Measurements from ENCODE around the gene ANKUB1.
A peak's percentile ranks its signal among the peaks of the same experiment; 100 is the strongest.

The ANKUB1 gene

DNA sequence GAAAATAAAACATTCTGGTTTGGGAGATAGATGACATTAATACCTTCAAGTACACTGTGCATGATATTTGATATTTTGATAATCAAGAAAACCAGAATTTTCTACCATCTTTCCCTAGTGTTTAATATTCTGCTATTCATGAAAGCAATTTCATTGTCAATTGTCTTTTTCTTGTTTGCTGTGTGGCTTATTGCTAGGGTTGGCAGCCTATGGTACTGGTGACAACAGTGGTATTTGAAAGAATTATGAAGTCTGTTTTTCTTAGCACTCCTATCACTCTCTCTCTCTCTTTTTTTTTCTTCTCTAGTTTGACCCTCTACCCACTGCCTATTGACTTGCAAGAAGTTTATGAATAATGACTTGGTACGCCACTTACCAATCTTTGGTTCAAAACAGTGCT is 36.0 kb upstream of the ANKUB1 start:
- no peak for TF ChIP-seq Cebpa-rat (IDR thresholded peaks at IDR 0.05)
- peaks cover 0 to 50% (median 0%) of the 10 kb centered on the region in 10 experiments; a peak in 3 of 20 replicates for H3K4me1 ChIP-seq
- no peaks in the 10 kb centered on the region for H3K27me3 ChIP-seq
- H4K20me1 ChIP-seq = peaks cover 0 to 90% (median 18%) of the 10 kb centered on the region in 11 experiments; a peak in 14 of 22 replicates
- no peak overlapping the region for H3K4me3 ChIP-seq
- H3K9me3 ChIP-seq (replicated peaks in 1 of 11) = peaks cover 51 to 75% (median 66%) of the 10 kb centered on the region in 11 experiments
- no peak overlapping the region for H3K27ac ChIP-seq
- H3K9ac ChIP-seq = no peak overlapping the region
- peak overlapping the region in 2 of 11 experiments; percentile 56 to 65; a peak in 2 of 22 replicates for H3K4me2 ChIP-seq
- peaks cover 23 to 92% (median 46%) of the 10 kb centered on the region in 11 experiments for H3K36me3 ChIP-seq

DNA sequence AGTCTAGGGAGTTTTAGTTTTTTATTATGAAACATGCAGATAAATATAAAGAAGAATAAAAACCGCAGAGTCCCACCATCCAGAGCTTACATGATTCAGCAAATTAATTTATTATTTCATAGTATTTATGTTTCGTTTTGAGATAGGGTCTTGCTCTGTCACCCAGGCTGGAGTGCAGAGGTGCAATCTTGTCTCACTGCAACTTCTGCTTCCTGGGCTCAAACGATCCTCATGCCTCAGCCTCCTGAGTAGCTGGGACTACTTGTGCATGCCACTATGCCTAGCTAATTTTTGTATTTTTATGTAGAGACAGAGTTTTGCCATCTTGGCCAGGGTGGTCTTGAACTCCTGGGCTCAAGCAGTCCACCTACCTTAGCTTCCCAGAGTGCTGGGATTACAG is 34.3 kb upstream of the ANKUB1 start:
- Histone ChIP-seq H4K20me1 (peaks cover 0 to 93% (median 18%) of the 10 kb centered on the region in 11 experiments; a peak in 14 of 22 replicates), H3K36me3 (peaks cover 16 to 92% (median 42%) of the 10 kb centered on the region in 11 experiments), H3K9ac (no peak overlapping the region; a peak in 1 of 22 replicates), H3K4me1 (peaks cover 0 to 55% (median 0%) of the 10 kb centered on the region in 10 experiments; a peak in 3 of 20 replicates), H3K4me2 (peak overlapping the region in 1 of 11 experiments; percentile 28; a peak in 1 of 22 replicates), H3K27ac (no peak overlapping the region), H3K9me3 (replicated peaks in 1 of 11) (peaks cover 48 to 71% (median 64%) of the 10 kb centered on the region in 11 experiments), H3K27me3 (no peaks in the 10 kb centered on the region), H3K4me3 (no peak overlapping the region)
- TF ChIP-seq Cebpa-rat (IDR thresholded peaks at IDR 0.05) = no peak

DNA sequence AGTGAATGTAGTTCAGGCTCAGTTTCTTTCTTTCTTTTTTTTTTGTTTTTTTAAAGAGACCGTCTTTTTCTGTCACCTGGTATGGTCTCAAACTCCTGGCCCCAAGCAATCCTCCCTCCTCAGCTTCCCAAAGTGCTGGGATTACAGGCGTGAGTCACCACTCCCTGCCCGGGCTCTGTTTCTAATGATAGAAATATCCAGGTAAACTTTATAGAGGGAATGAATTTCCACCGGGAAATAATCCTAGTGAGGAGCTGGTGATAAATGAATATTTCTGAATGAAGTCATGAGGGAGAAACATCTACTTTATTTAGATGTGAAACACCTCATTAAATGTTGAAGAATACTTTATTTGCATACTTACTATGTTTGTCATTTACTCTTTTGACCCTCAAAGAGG is 27.8 kb upstream of the ANKUB1 start:
- H3K9me3 ChIP-seq (replicated peaks in 1 of 11) = peaks cover 24 to 59% (median 42%) of the 10 kb centered on the region in 11 experiments
- no peak for TF ChIP-seq Cebpa-rat (IDR thresholded peaks at IDR 0.05)
- no peak overlapping the region for H3K27ac ChIP-seq
- H3K27me3 ChIP-seq = no peaks in the 10 kb centered on the region
- peaks cover 2 to 81% (median 5%) of the 10 kb centered on the region in 11 experiments; a peak in 14 of 22 replicates for H4K20me1 ChIP-seq
- peak overlapping the region in 2 of 11 experiments; percentile 87 to 94; a peak in 5 of 22 replicates for H3K4me2 ChIP-seq
- peak overlapping the region in 2 of 11 experiments; percentile 38 to 69; a peak in 3 of 22 replicates for H3K9ac ChIP-seq
- peak overlapping the region in 2 of 10 experiments; percentile 6 to 77; a peak in 2 of 20 replicates for H3K4me3 ChIP-seq
- peaks cover 0 to 69% (median 33%) of the 10 kb centered on the region in 11 experiments; a peak in 16 of 22 replicates for H3K36me3 ChIP-seq
- peaks cover 8 to 57% (median 29%) of the 10 kb centered on the region in 10 experiments for H3K4me1 ChIP-seq

DNA sequence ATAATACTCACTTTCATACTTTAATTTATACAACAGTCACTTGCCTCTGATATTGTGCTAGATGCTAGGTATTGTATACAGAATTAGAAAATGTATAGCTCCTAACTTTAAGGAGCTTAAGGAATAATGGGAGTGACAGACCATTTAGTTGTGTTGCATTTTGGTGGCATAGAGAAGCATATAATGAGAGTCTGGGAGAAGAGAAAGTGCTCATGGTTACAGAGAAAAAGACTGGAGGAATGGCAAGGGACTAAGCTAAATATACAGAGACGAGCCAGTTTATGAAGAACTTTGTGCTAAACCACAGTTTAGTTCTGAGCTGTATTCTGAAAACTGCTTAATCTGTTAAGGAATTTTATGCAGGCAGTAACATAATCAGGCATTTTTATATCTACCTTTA is 27.1 kb upstream of the ANKUB1 start:
- peaks cover 24 to 59% (median 42%) of the 10 kb centered on the region in 11 experiments for H3K9me3 ChIP-seq (replicated peaks in 1 of 11)
- peaks cover 0 to 62% (median 28%) of the 10 kb centered on the region in 11 experiments; a peak in 15 of 22 replicates for H3K36me3 ChIP-seq
- peak overlapping the region in 3 of 11 experiments; percentile 74 to 94 (median 87); a peak in 5 of 22 replicates for H3K4me2 ChIP-seq
- peaks cover 0 to 74% (median 6%) of the 10 kb centered on the region in 11 experiments; a peak in 9 of 22 replicates for H4K20me1 ChIP-seq
- no peaks in the 10 kb centered on the region for H3K27me3 ChIP-seq
- peak overlapping the region in 2 of 10 experiments; percentile 77 to 83; a peak in 4 of 20 replicates for H3K4me3 ChIP-seq
- H3K4me1 ChIP-seq = peaks cover 16 to 50% (median 35%) of the 10 kb centered on the region in 10 experiments
- peak overlapping the region in 2 of 11 experiments; percentile 38 to 69; a peak in 3 of 22 replicates for H3K9ac ChIP-seq
- TF ChIP-seq Cebpa-rat (IDR thresholded peaks at IDR 0.05) = no peak
- peak overlapping the region in 2 of 11 experiments; percentile 33 to 40; a peak in 3 of 22 replicates for H3K27ac ChIP-seq

DNA sequence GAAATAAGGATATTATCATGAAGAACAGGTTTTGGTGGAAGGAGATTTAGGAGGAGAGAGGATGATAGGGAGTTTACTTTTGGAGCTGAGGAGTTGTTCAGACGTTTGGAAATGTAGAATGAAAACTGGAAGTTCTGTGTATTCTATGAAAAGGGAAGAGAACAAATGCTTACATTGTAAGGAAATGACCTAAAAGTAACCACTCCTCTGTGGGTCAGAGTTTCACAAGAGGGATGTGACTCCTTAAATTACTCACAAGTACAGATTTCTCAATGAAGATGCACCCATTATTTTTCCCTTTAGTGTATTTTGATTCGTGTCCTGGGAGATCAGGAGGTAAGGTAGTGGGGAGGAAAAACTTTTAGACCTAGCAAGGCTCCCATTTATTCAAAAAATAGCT is 24.6 kb upstream of the ANKUB1 start:
- peaks cover 30 to 49% (median 42%) of the 10 kb centered on the region in 10 experiments for H3K4me1 ChIP-seq
- peak overlapping the region in 9 of 11 experiments; percentile 37 to 99 (median 95); a peak in 17 of 22 replicates for H3K27ac ChIP-seq
- H4K20me1 ChIP-seq = peaks cover 0 to 49% (median 0%) of the 10 kb centered on the region in 11 experiments; a peak in 7 of 22 replicates
- peak overlapping the region in 8 of 11 experiments; percentile 68 to 94 (median 86); a peak in 16 of 22 replicates for H3K4me2 ChIP-seq
- H3K27me3 ChIP-seq = no peaks in the 10 kb centered on the region
- H3K9me3 ChIP-seq (replicated peaks in 1 of 11) = peaks cover 11 to 36% (median 29%) of the 10 kb centered on the region in 11 experiments
- H3K9ac ChIP-seq = peak overlapping the region in 7 of 11 experiments; percentile 25 to 96 (median 63); a peak in 12 of 22 replicates
- peaks cover 0 to 37% (median 21%) of the 10 kb centered on the region in 11 experiments; a peak in 15 of 22 replicates for H3K36me3 ChIP-seq
- peak overlapping the region in 6 of 10 experiments; percentile 19 to 85 (median 64); a peak in 10 of 20 replicates for H3K4me3 ChIP-seq
- peak in 4 of 11 experiments; percentile 52 to 80 (median 66); a peak in 8 of 22 replicates for TF ChIP-seq Cebpa-rat (IDR thresholded peaks at IDR 0.05)

DNA sequence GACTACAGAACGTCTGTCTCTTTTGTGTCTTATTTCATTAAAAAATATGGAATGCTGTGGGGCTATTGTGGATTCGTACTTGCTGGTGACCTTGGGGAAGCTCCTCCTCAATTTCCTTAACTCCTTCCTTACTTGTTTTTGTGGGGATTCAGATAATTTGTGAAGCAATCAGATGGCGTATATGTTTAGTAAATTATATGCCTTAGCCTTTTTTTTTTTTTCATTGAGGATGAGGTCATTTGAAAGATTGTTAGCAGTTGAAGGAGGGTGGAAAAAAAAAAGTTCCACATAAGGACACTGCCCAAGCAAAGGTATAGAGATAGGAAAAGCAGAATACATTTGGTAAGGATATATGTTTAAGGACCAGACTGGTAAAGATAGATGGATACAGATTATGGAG is 24.0 kb upstream of the ANKUB1 start:
- H3K9ac ChIP-seq = peak overlapping the region in 6 of 11 experiments; percentile 57 to 96 (median 79); a peak in 11 of 22 replicates
- H3K36me3 ChIP-seq = peaks cover 0 to 31% (median 18%) of the 10 kb centered on the region in 11 experiments; a peak in 12 of 22 replicates
- H3K9me3 ChIP-seq (replicated peaks in 1 of 11) = peaks cover 6 to 30% (median 22%) of the 10 kb centered on the region in 11 experiments; a peak in 21 of 22 replicates
- peaks cover 0 to 42% (median 0%) of the 10 kb centered on the region in 11 experiments; a peak in 7 of 22 replicates for H4K20me1 ChIP-seq
- no peak for TF ChIP-seq Cebpa-rat (IDR thresholded peaks at IDR 0.05)
- no peaks in the 10 kb centered on the region for H3K27me3 ChIP-seq
- peak overlapping the region in 10 of 11 experiments; percentile 47 to 94 (median 86); a peak in 18 of 22 replicates for H3K4me2 ChIP-seq
- peak overlapping the region in 6 of 10 experiments; percentile 19 to 85 (median 64); a peak in 9 of 20 replicates for H3K4me3 ChIP-seq
- H3K27ac ChIP-seq = peak overlapping the region in 9 of 11 experiments; percentile 37 to 99 (median 95); a peak in 17 of 22 replicates
- H3K4me1 ChIP-seq = peaks cover 32 to 56% (median 46%) of the 10 kb centered on the region in 10 experiments

DNA sequence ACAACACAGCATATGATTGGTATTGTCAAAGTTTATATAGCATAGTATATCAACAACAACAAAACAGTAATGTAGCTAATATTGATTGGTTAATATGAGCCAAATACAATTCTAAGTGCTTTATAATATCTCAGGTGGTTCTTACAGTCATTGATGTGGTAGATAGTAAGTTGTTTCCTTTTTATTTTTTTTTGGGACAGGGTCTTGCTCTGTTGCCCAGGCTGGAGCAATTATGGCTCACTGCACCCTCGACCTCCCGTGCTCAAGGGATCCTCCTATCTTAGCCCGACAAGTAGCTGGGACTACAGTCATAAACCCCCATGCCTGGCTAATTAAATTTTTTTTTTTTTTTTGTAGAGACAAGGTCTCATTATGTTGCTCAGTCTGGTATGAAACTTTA is 23.4 kb upstream of the ANKUB1 start:
- Histone ChIP-seq H3K36me3 (peaks cover 0 to 25% (median 13%) of the 10 kb centered on the region in 11 experiments; a peak in 11 of 22 replicates), H3K27ac (peak overlapping the region in 9 of 11 experiments; percentile 37 to 99 (median 95); a peak in 17 of 22 replicates), H3K27me3 (no peaks in the 10 kb centered on the region), H3K4me3 (peak overlapping the region in 7 of 10 experiments; percentile 19 to 85 (median 77); a peak in 10 of 20 replicates), H4K20me1 (peaks cover 0 to 37% (median 0%) of the 10 kb centered on the region in 11 experiments; a peak in 7 of 22 replicates), H3K4me1 (peaks cover 32 to 60% (median 46%) of the 10 kb centered on the region in 10 experiments), H3K9ac (peak overlapping the region in 6 of 11 experiments; percentile 21 to 96 (median 79); a peak in 11 of 22 replicates), H3K9me3 (replicated peaks in 1 of 11) (peaks cover 0 to 24% (median 16%) of the 10 kb centered on the region in 11 experiments; a peak in 16 of 22 replicates), H3K4me2 (peak overlapping the region; percentile 47 to 94 (median 87); a peak in 21 of 22 replicates)
- TF ChIP-seq Cebpa-rat (IDR thresholded peaks at IDR 0.05) = no peak

DNA sequence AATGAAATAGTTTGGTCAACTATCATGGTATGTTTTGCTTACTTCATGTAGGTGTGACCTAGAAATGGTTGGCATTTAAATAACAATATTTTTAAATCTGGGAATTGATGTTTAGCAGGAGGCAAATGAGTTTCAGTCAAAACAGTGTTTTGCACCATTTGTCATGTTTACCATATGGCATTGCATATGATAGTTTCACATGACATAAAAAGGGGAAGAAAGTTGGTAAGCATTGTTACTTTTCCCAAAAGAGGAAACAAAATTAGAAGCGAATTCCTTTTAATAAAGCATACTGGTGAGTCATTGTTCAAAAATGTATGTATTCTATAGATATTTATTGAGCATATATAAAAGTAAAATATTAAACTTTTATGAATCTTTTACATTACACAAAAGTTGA is 23.0 kb upstream of the ANKUB1 start:
- peaks cover 32 to 60% (median 46%) of the 10 kb centered on the region in 10 experiments for H3K4me1 ChIP-seq
- H3K9ac ChIP-seq = peak overlapping the region in 7 of 11 experiments; percentile 85 to 98 (median 95); a peak in 13 of 22 replicates
- no peaks in the 10 kb centered on the region for H3K27me3 ChIP-seq
- H3K9me3 ChIP-seq (replicated peaks in 1 of 11) = peaks cover 0 to 20% (median 12%) of the 10 kb centered on the region in 11 experiments; a peak in 9 of 22 replicates
- H3K27ac ChIP-seq = peak overlapping the region in 10 of 11 experiments; percentile 23 to 99 (median 94); a peak in 19 of 22 replicates
- H3K4me3 ChIP-seq = peak overlapping the region in 8 of 10 experiments; percentile 77 to 96 (median 84); a peak in 15 of 20 replicates
- peaks cover 0 to 21% (median 12%) of the 10 kb centered on the region in 11 experiments; a peak in 11 of 22 replicates for H3K36me3 ChIP-seq
- peak in 1 of 11 experiments; percentile 28; a peak in 1 of 22 replicates for TF ChIP-seq Cebpa-rat (IDR thresholded peaks at IDR 0.05)
- H4K20me1 ChIP-seq = peaks cover 0 to 33% (median 0%) of the 10 kb centered on the region in 11 experiments; a peak in 6 of 22 replicates
- H3K4me2 ChIP-seq = peak overlapping the region; percentile 74 to 94 (median 88)
